Measurements from ENCODE around the gene AQP7. TPM values are rescaled to one million over a fixed set of nuclear protein-coding genes. Genes with fewer than 3 reads are reported as not detected.

AQP7 gene
- total and polyA plus RNA-seq, 9 of the 15 experiments (the other 6 are each of a cell fraction or from before 2014, with no cell fraction given): 0.04 to 0.53 (median 0.07) TPM; not detected in 4

DNA sequence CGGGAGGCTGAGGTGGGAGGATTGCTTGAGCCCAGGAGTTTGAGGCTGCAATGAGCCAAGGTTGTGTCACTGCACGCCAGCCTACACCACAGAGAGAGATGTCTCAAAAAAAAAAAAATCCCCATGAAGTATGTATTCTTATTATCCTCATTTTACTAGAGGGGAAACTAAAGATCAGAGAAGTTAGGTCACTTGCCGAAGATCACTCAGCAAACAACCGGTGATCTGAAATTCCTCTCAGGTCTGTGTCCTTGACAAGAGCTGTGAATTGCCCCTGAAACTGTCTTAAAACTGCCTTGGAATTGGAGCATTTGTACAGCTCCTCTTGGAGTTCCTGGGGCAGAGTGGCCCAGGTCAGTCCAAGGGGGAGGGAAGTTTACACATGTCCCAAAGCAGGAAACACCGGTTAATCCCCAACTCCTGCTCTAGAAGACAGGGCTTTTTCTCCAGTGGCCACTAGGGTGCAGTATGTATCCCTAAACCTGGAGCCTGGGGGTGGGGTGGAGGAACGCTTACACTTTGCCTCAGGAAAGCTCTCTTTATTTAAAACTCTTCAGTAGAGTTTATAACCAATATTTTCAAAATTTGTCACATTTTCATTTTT lies 27.6 kb downstream of the AQP7 start:
- H3K4me2 ChIP-seq (ENCODE audit: insufficient read depth, low read length): no peak overlapping the region; the same call in 1 of the 2 replicates
- peak overlapping the region in 1 of 2 experiments; percentile 17; a peak in 1 of 4 replicates for H3K9ac ChIP-seq (ENCODE audit: insufficient read depth in 1 of 2, low read depth in 2 of 2, low read length in 2 of 2)
- BruUV-seq (replicated peaks): no TSS peak
- TF ChIP-seq SMC3 (conservative IDR thresholded peaks at IDR 0.05; ENCODE audit: insufficient read depth, low read depth, low read length): peak; percentile 44; the same call in 1 of the 2 replicates
- TF ChIP-seq DACH1 (IDR thresholded peaks at IDR 0.05; ENCODE audit: partially characterized antibody): no peak
- no peak for TF ChIP-seq ZNF408 (CRISPR knock-in tag; IDR thresholded peaks at IDR 0.05; ENCODE audit: low read depth)
- no peak for TF ChIP-seq MTF1 (CRISPR knock-in tag; IDR thresholded peaks at IDR 0.05; ENCODE audit: borderline replicate concordance)
- TF ChIP-seq IFI16 (CRISPR knock-in tag; IDR thresholded peaks at IDR 0.05): no peak
- TF ChIP-seq, protein P1, sequence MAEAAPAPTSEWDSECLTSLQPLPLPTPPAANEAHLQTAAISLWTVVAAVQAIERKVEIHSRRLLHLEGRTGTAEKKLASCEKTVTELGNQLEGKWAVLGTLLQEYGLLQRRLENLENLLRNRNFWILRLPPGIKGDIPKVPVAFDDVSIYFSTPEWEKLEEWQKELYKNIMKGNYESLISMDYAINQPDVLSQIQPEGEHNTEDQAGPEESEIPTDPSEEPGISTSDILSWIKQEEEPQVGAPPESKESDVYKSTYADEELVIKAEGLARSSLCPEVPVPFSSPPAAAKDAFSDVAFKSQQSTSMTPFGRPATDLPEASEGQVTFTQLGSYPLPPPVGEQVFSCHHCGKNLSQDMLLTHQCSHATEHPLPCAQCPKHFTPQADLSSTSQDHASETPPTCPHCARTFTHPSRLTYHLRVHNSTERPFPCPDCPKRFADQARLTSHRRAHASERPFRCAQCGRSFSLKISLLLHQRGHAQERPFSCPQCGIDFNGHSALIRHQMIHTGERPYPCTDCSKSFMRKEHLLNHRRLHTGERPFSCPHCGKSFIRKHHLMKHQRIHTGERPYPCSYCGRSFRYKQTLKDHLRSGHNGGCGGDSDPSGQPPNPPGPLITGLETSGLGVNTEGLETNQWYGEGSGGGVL (CRISPR knock-in tag; IDR thresholded peaks at IDR 0.05): no peak
- TF ChIP-seq, protein P2, sequence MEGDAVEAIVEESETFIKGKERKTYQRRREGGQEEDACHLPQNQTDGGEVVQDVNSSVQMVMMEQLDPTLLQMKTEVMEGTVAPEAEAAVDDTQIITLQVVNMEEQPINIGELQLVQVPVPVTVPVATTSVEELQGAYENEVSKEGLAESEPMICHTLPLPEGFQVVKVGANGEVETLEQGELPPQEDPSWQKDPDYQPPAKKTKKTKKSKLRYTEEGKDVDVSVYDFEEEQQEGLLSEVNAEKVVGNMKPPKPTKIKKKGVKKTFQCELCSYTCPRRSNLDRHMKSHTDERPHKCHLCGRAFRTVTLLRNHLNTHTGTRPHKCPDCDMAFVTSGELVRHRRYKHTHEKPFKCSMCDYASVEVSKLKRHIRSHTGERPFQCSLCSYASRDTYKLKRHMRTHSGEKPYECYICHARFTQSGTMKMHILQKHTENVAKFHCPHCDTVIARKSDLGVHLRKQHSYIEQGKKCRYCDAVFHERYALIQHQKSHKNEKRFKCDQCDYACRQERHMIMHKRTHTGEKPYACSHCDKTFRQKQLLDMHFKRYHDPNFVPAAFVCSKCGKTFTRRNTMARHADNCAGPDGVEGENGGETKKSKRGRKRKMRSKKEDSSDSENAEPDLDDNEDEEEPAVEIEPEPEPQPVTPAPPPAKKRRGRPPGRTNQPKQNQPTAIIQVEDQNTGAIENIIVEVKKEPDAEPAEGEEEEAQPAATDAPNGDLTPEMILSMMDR (IDR thresholded peaks at IDR 0.05 in 2 of 3, conservative IDR thresholded peaks at IDR 0.05 in 1 of 3; ENCODE audit: insufficient read depth in 2 of 3, low read depth in 1 of 3, low read length in 3 of 3): peak; percentile 79 to 84 (median 83)
- TF ChIP-seq HLTF (IDR thresholded peaks at IDR 0.05): no peak
- TF ChIP-seq POLR3A (IDR thresholded peaks at IDR 0.05; ENCODE audit: borderline replicate concordance, extremely low read depth, insufficient read depth, insufficient read length): no peak
- TF ChIP-seq, protein P3, sequence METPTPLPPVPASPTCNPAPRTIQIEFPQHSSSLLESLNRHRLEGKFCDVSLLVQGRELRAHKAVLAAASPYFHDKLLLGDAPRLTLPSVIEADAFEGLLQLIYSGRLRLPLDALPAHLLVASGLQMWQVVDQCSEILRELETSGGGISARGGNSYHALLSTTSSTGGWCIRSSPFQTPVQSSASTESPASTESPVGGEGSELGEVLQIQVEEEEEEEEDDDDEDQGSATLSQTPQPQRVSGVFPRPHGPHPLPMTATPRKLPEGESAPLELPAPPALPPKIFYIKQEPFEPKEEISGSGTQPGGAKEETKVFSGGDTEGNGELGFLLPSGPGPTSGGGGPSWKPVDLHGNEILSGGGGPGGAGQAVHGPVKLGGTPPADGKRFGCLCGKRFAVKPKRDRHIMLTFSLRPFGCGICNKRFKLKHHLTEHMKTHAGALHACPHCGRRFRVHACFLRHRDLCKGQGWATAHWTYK (CRISPR knock-in tag; IDR thresholded peaks at IDR 0.05): no peak
- no peak for TF ChIP-seq CBX5 (IDR thresholded peaks at IDR 0.05; ENCODE audit: borderline replicate concordance, low read depth)
- TF ChIP-seq NFE2L1 (tag; IDR thresholded peaks at IDR 0.05; ENCODE audit: borderline replicate concordance, low read depth): no peak
- peak; percentile 62 to 69 for TF ChIP-seq RAD21 (CRISPR knock-in tag; conservative IDR thresholded peaks at IDR 0.05 in 1 of 2, IDR thresholded peaks at IDR 0.05 in 1 of 2)
- no peak for TF ChIP-seq ZNF57 (CRISPR knock-in tag; IDR thresholded peaks at IDR 0.05)

More for the DNA sequence above, 27.6 kb downstream of the AQP7 start:
- in situ Hi-C loops (cut with MboI): no loop called here
- POLR2A ChIA-PET: interaction anchor here (0.6 to 1.4 kb wide), 7 partner anchors 10 to 264 kb away, joined by 3 to 4 read pairs (median 3); no protein-coding TSS in a partner anchor
- H2AFZ ChIP-seq (ENCODE audit: low read depth, low read length): peak overlapping the region; percentile 65; the same call in 1 of the 2 replicates
- peak; percentile 84 for ATAC-seq
- intact Hi-C loops (cut with micrococcal nuclease): loop anchor here (2.0 kb wide), 1 partner anchor 72 kb away; the partner anchor contains the start of gene AQP3
- 74% methylated on average over 5 of the region's 6 CpGs for WGBS (ENCODE audit: insufficient coverage, low coverage, missing lambda C conversion rate)
- CTCF ChIA-PET (ENCODE audit: low intra/inter-chr PET ratio): interaction anchor here (0.5 to 1.4 kb wide), 2 partner anchors 10 to 347 kb away, joined by 3 to 7 read pairs; no protein-coding TSS in a partner anchor
- peaks cover 23 to 27% of the 10 kb centered on the region in 2 experiments for H3K4me1 ChIP-seq (replicated peaks in 1 of 2; ENCODE audit: control insufficient read depth in 2 of 2, insufficient read depth in 2 of 2, low read length in 2 of 2)
- peak overlapping the region; percentile 61; the same call in 2 of the 3 replicates for H3K27ac ChIP-seq (ENCODE audit: extremely low read depth, low read depth, low read length)
- no peaks in the 10 kb centered on the region for H4K20me1 ChIP-seq (replicated peaks; ENCODE audit: control insufficient read depth, insufficient read depth, low read length)
- peak; percentile 82 for FAIRE-seq
- no peaks in the 10 kb centered on the region for H3K9me3 ChIP-seq (replicated peaks; ENCODE audit: control insufficient read depth, insufficient read depth, low read depth, low read length)
- H3K79me2 ChIP-seq (ENCODE audit: control insufficient read depth, insufficient read depth, low read length): no peaks in the 10 kb centered on the region
- H3K36me3 ChIP-seq (ENCODE audit: control insufficient read depth, insufficient read depth, low read length): peaks cover 20% of the 10 kb centered on the region; the same call in 2 of the 3 replicates
- no peaks in the 10 kb centered on the region for H3K9me1 ChIP-seq (ENCODE audit: control insufficient read depth, insufficient read depth, low read length)
- peak; percentile 73 to 80 (median 78) for DNase-seq (ENCODE audit: extremely low read depth in 1 of 4, low spot score in 3 of 4)
- no peak overlapping the region for H3K4me3 ChIP-seq
- H3K27me3 ChIP-seq (ENCODE audit: control insufficient read depth in 2 of 2, insufficient read depth in 2 of 2, low read length in 2 of 2): no peaks in the 10 kb centered on the region
